Neural progenitor cell (in vitro differentiated cells): ENCODE data around the gene CUEDC1.

Experiments
- CTCF ChIP-seq: fragments of 200-600 bp; sonication (generic); IDR thresholded peaks from 2 replicates; pipeline ENCODE4 v1.5.1; 2017; ENCODE audit warnings: antibody characterized with exemption, mild to moderate bottlenecking
- EZH2 ChIP-seq: fragments of 200-600 bp; sonication (generic); IDR thresholded peaks from 2 replicates; pipeline ENCODE4 v1.6.1; 2017; ENCODE audit warnings: antibody characterized with exemption, mild to moderate bottlenecking, moderate library complexity
- EZH2phosphoT487 ChIP-seq: fragments of 200-600 bp; sonication (generic); IDR thresholded peaks from 2 replicates; pipeline ENCODE4 v1.6.1; 2017; ENCODE audit warnings: antibody characterized with exemption

- TF ChIP-seq CTCF (no peak), EZH2 (no peak), EZH2phosphoT487 (no peak)
These were observed 90.9 kb downstream of the CUEDC1 start for GRCh38 chr17:57864273-57864672.
